Measurements from ENCODE around the gene SIK2. TPM values are rescaled to one million over a fixed set of nuclear protein-coding genes. Genes with fewer than 3 reads are reported as not detected.

SIK2 gene
- total and polyA plus RNA-seq, 9 of the 15 experiments (the other 6 are each of a cell fraction or from before 2014, with no cell fraction given), result 0.74 to 11.6 (median 3.8) TPM

DNA sequence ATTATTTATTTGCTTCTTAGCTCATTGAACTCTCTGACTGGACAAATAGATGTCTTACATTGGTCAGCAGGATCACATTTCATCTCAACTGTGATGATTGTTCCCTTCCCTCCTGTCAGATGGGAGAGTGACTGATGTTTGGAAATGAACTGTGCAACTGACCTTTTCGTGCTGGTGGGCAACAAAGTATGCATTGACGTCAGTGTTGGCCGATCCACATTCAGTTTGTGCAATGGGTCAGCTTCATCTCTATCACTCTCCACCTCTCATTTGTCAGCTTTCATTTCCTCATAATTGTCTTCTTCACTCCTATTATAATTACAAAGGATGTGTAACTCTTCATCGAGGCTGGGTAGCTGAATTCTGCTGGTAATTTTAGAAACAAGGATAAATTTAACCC, 92.6 kb downstream of the SIK2 start (continued):
- TF ChIP-seq FIP1L1 (IDR thresholded peaks at IDR 0.05; ENCODE audit: low read depth, low read length, poor library complexity, severe bottlenecking) (no peak), MEIS2 (IDR thresholded peaks at IDR 0.05; ENCODE audit: partially characterized antibody) (peak; percentile 78), ZNF695 (CRISPR knock-in tag; IDR thresholded peaks at IDR 0.05) (no peak), XRCC4 (IDR thresholded peaks at IDR 0.05; ENCODE audit: extremely low read depth, insufficient read depth, insufficient read length) (no peak), POLR2AphosphoS5 (IDR thresholded peaks at IDR 0.05; ENCODE audit: control insufficient read depth, insufficient read depth, low read depth, low read length) (no peak), EWSR1 (IDR thresholded peaks at IDR 0.05; ENCODE audit: borderline replicate concordance, low read depth, partially characterized antibody) (no peak), CREM (IDR thresholded peaks at IDR 0.05; ENCODE audit: low read depth) (peak; percentile 66), SRSF7 (optimal IDR thresholded peaks at IDR 0.05; ENCODE audit: low read depth, low read length) (no peak)
- TF ChIP-seq, protein P1, sequence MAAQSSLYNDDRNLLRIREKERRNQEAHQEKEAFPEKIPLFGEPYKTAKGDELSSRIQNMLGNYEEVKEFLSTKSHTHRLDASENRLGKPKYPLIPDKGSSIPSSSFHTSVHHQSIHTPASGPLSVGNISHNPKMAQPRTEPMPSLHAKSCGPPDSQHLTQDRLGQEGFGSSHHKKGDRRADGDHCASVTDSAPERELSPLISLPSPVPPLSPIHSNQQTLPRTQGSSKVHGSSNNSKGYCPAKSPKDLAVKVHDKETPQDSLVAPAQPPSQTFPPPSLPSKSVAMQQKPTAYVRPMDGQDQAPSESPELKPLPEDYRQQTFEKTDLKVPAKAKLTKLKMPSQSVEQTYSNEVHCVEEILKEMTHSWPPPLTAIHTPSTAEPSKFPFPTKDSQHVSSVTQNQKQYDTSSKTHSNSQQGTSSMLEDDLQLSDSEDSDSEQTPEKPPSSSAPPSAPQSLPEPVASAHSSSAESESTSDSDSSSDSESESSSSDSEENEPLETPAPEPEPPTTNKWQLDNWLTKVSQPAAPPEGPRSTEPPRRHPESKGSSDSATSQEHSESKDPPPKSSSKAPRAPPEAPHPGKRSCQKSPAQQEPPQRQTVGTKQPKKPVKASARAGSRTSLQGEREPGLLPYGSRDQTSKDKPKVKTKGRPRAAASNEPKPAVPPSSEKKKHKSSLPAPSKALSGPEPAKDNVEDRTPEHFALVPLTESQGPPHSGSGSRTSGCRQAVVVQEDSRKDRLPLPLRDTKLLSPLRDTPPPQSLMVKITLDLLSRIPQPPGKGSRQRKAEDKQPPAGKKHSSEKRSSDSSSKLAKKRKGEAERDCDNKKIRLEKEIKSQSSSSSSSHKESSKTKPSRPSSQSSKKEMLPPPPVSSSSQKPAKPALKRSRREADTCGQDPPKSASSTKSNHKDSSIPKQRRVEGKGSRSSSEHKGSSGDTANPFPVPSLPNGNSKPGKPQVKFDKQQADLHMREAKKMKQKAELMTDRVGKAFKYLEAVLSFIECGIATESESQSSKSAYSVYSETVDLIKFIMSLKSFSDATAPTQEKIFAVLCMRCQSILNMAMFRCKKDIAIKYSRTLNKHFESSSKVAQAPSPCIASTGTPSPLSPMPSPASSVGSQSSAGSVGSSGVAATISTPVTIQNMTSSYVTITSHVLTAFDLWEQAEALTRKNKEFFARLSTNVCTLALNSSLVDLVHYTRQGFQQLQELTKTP (IDR thresholded peaks at IDR 0.05; ENCODE audit: low read depth in 1 of 2, partially characterized antibody in 2 of 2), result no peak
- TF ChIP-seq, protein P2, sequence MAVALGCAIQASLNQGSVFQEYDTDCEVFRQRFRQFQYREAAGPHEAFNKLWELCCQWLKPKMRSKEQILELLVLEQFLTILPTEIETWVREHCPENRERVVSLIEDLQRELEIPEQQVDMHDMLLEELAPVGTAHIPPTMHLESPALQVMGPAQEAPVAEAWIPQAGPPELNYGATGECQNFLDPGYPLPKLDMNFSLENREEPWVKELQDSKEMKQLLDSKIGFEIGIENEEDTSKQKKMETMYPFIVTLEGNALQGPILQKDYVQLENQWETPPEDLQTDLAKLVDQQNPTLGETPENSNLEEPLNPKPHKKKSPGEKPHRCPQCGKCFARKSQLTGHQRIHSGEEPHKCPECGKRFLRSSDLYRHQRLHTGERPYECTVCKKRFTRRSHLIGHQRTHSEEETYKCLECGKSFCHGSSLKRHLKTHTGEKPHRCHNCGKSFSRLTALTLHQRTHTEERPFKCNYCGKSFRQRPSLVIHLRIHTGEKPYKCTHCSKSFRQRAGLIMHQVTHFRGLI (CRISPR knock-in tag; IDR thresholded peaks at IDR 0.05), result no peak
- TF ChIP-seq, protein P3, sequence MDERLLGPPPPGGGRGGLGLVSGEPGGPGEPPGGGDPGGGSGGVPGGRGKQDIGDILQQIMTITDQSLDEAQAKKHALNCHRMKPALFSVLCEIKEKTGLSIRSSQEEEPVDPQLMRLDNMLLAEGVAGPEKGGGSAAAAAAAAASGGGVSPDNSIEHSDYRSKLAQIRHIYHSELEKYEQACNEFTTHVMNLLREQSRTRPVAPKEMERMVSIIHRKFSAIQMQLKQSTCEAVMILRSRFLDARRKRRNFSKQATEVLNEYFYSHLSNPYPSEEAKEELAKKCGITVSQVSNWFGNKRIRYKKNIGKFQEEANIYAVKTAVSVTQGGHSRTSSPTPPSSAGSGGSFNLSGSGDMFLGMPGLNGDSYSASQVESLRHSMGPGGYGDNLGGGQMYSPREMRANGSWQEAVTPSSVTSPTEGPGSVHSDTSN (CRISPR knock-in tag; IDR thresholded peaks at IDR 0.05; ENCODE audit: low read depth), result no peak
- TF ChIP-seq, protein P3 (tag; conservative IDR thresholded peaks at IDR 0.05; ENCODE audit: low read depth), result 0 out of 2 replicates have a peak, but pooled peaks have one; percentile 28
- TF ChIP-seq, protein P4, sequence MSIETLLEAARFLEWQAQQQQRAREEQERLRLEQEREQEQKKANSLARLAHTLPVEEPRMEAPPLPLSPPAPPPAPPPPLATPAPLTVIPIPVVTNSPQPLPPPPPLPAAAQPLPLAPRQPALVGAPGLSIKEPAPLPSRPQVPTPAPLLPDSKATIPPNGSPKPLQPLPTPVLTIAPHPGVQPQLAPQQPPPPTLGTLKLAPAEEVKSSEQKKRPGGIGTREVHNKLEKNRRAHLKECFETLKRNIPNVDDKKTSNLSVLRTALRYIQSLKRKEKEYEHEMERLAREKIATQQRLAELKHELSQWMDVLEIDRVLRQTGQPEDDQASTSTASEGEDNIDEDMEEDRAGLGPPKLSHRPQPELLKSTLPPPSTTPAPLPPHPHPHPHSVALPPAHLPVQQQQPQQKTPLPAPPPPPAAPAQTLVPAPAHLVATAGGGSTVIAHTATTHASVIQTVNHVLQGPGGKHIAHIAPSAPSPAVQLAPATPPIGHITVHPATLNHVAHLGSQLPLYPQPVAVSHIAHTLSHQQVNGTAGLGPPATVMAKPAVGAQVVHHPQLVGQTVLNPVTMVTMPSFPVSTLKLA (conservative IDR thresholded peaks at IDR 0.05), result no peak
- TF ChIP-seq, protein P5, sequence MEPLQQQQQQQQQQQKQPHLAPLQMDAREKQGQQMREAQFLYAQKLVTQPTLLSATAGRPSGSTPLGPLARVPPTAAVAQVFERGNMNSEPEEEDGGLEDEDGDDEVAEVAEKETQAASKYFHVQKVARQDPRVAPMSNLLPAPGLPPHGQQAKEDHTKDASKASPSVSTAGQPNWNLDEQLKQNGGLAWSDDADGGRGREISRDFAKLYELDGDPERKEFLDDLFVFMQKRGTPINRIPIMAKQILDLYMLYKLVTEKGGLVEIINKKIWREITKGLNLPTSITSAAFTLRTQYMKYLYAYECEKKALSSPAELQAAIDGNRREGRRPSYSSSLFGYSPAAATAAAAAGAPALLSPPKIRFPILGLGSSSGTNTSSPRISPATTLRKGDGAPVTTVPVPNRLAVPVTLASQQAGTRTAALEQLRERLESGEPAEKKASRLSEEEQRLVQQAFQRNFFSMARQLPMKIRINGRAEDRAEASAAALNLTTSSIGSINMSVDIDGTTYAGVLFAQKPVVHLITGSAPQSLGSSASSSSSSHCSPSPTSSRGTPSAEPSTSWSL (CRISPR knock-in tag; IDR thresholded peaks at IDR 0.05; ENCODE audit: borderline replicate concordance), result no peak
